HCT116 (cell line): ENCODE measurements around the gene DIPK1A. TPM values are rescaled to one million over a fixed set of nuclear protein-coding genes. Genes with fewer than 3 reads are reported as not detected.

ENCODE experiments used
- ATAC-seq: fragments of 200-7000 bp; cut with Tn5 transposase; 2 replicates; pipeline ENCODE4 v1.9.1; 2020; ENCODE audit warnings: mild to moderate bottlenecking, moderate library complexity
- BruUV-seq: library from RNA; stranded (reverse); fragments of 400-500 nt; replicated peaks from 2 replicates; lab custom pipeline; 2021; lab: Mats Ljungman, UMichigan
- CTCF ChIA-PET: fragments of 300-600 bp; sonication (Branson Sonifier 250); formaldehyde crosslinking; loops from one replicate; lab custom pipeline; 2021; ENCODE audit warnings: antibody characterized with exemption; lab: Charles Lee
- POLR2A ChIA-PET: fragments of 300-600, 350-600 bp; sonication (Branson Sonifier 250); formaldehyde crosslinking; loops from one replicate; lab custom pipeline; 2021; ENCODE audit warnings: antibody characterized with exemption; lab: Charles Lee
- RAD21 ChIA-PET, 2 experiments: fragments of 300-600 bp; sonication (Branson Sonifier 250); formaldehyde crosslinking; loops; one replicate each; lab custom pipeline; 2023; ENCODE audit warnings: low total read pairs in 2 of 2; ENCODE audit not compliant: uncharacterized antibody in 2 of 2, unreplicated experiment in 2 of 2, low non-redundant PET in 1 of 2; lab: Charles Lee
- DNase-seq: peaks from one replicate; pipeline ENCODE4 v3.0.0-alpha.2; 2010; ENCODE audit warnings: low read depth, low spot score
- H2AFZ ChIP-seq: fragments of 200-600 bp; shearing (Covaris generic), sonication (generic); 2 replicates; pipeline ENCODE4 v1.6.1; 2017; ENCODE audit warnings: low read depth, mixed run types, mixed read lengths, antibody characterized with exemption, low read length; ENCODE audit not compliant: poor library complexity, severe bottlenecking
- H3K27ac ChIP-seq: 2 replicates; pipeline ENCODE4 v1.5.1; 2012; ENCODE audit warnings: low read depth, low read length
- H3K27me3 ChIP-seq: fragments of 200-600 bp; sonication (generic); 2 replicates; pipeline ENCODE4 v1.6.1; 2016; ENCODE audit warnings: mixed run types, low read length, mixed read lengths; ENCODE audit not compliant: insufficient read depth
- H3K36me3 ChIP-seq, 2 experiments: fragments of 200-500 bp in 1 of 2; fragments of 200-600 bp in 1 of 2; sonication (Bioruptor generic) in 1 of 2; sonication (generic) in 1 of 2; 2 replicates each; pipeline versions ENCODE4 v1.5.1 to v1.6.1; 2014 to 2016; ENCODE audit warnings: low read length in 2 of 2, inconsistent platforms in 1 of 2, mixed read lengths in 1 of 2, mixed run types in 1 of 2; ENCODE audit not compliant: insufficient read depth in 2 of 2, control insufficient read depth in 1 of 2
- H3K4me1 ChIP-seq, 2 experiments: fragments of 200-600 bp in 1 of 2; sonication (generic) in 1 of 2; 2 replicates each; pipeline versions ENCODE4 v1.5.1 to v1.6.1; 2012 to 2017; ENCODE audit warnings: low read length in 2 of 2, inconsistent platforms in 1 of 2, mild to moderate bottlenecking in 1 of 2, mixed read lengths in 1 of 2, mixed run types in 1 of 2, moderate library complexity in 1 of 2; ENCODE audit not compliant: insufficient read depth in 2 of 2, control insufficient read depth in 1 of 2
- H3K4me2 ChIP-seq: fragments of 200-600 bp; sonication (generic); 2 replicates; pipeline ENCODE4 v1.6.1; 2017; ENCODE audit warnings: mixed run types, low read length, mixed read lengths
- H3K4me3 ChIP-seq, 2 experiments: fragments of 200-600 bp in 1 of 2; sonication (generic) in 1 of 2; replicated peaks in 1 of 2; 2 replicates each; pipeline ENCODE4 v1.5.1; 2011 to 2016; ENCODE audit warnings: low read length in 2 of 2, control low read depth in 1 of 2, low read depth in 1 of 2, mild to moderate bottlenecking in 1 of 2, mixed read lengths in 1 of 2, mixed run types in 1 of 2
- H3K79me2 ChIP-seq: fragments of 200-600 bp; sonication (generic); 2 replicates; pipeline ENCODE4 v1.6.1; 2017; ENCODE audit warnings: mild to moderate bottlenecking, mixed run types, low read length, moderate library complexity, mixed read lengths; ENCODE audit not compliant: insufficient read depth
- H3K9ac ChIP-seq: fragments of 200-600 bp; sonication (generic); 2 replicates; pipeline ENCODE4 v1.6.1; 2016; ENCODE audit warnings: low read length, mixed read lengths
- H3K9me2 ChIP-seq: fragments of 200-600 bp; sonication (generic), shearing (Covaris generic); 2 replicates; pipeline ENCODE4 v1.6.1; 2017; ENCODE audit warnings: mixed run types, mild to moderate bottlenecking, moderate library complexity; ENCODE audit not compliant: insufficient read depth
- H3K9me3 ChIP-seq, 2 experiments: fragments of 200-500 bp in 1 of 2; fragments of 200-600 bp in 1 of 2; sonication (Bioruptor generic) in 1 of 2; sonication (generic) in 1 of 2; 2 replicates each; pipeline ENCODE4 v1.6.1; 2014 to 2017; ENCODE audit warnings: low read length in 2 of 2, mixed read lengths in 2 of 2, inconsistent platforms in 1 of 2, low read depth in 1 of 2, mild to moderate bottlenecking in 1 of 2, mixed run types in 1 of 2, moderate library complexity in 1 of 2; ENCODE audit not compliant: control insufficient read depth in 1 of 2, insufficient read depth in 1 of 2
- H4K20me1 ChIP-seq: fragments of 200-600 bp; sonication (generic), shearing (Covaris generic); 2 replicates; pipeline ENCODE4 v1.6.1; 2017; ENCODE audit warnings: mixed run types, mild to moderate bottlenecking, moderate library complexity; ENCODE audit not compliant: insufficient read depth
- CBX3 ChIP-seq: IDR thresholded peaks from 2 replicates; pipeline ENCODE4 v1.6.1; 2012; ENCODE audit warnings: low read depth
- CEBPB ChIP-seq: IDR thresholded peaks from 2 replicates; pipeline ENCODE4 v1.6.1; 2012; ENCODE audit warnings: low read depth
- EGR1 ChIP-seq: IDR thresholded peaks from 2 replicates; pipeline ENCODE4 v1.6.1; 2012; ENCODE audit warnings: low read depth
- ELF1 ChIP-seq: IDR thresholded peaks from 2 replicates; pipeline ENCODE4 v1.6.1; 2012; ENCODE audit warnings: low read depth, borderline replicate concordance
- EZH2 ChIP-seq: fragments of 200-600 bp; sonication (generic); IDR thresholded peaks from 2 replicates; pipeline ENCODE4 v1.6.1; 2017; ENCODE audit warnings: antibody characterized with exemption, mixed run types
- EZH2phosphoT487 ChIP-seq: fragments of 200-600 bp; IDR thresholded peaks from 2 replicates; pipeline ENCODE4 v1.6.1; 2018; ENCODE audit warnings: antibody characterized with exemption, borderline replicate concordance
- JUND ChIP-seq: IDR thresholded peaks from 2 replicates; pipeline ENCODE4 v1.6.1; 2012
- POLR2A ChIP-seq: IDR thresholded peaks from 2 replicates; pipeline ENCODE4 v1.7.0; 2011; ENCODE audit warnings: borderline replicate concordance; ENCODE audit not compliant: insufficient read depth, insufficient read length; ENCODE audit errors: extremely low read depth
- RAD21 ChIP-seq: IDR thresholded peaks from 2 replicates; pipeline ENCODE4 v1.6.1; 2012; ENCODE audit warnings: low read depth, mild to moderate bottlenecking
- SIN3A ChIP-seq: IDR thresholded peaks from 2 replicates; pipeline ENCODE4 v1.6.1; 2012; ENCODE audit warnings: low read depth
- SRF ChIP-seq: IDR thresholded peaks from 2 replicates; pipeline ENCODE4 v1.6.1; 2012; ENCODE audit warnings: low read depth
- YY1 ChIP-seq: IDR thresholded peaks from 2 replicates; pipeline ENCODE4 v1.6.1; 2011; ENCODE audit warnings: low read length, low read depth, moderate library complexity, mild to moderate bottlenecking; ENCODE audit not compliant: insufficient replicate concordance; ENCODE audit errors: extremely low read depth
- ZFX ChIP-seq: fragments of 450-650 bp; IDR thresholded peaks from 2 replicates; pipeline ENCODE4 v1.6.1; 2017
- intact Hi-C: fragments of 100-400 bp; cut with micrococcal nuclease; formaldehyde crosslinking; loops from 2 replicates; pipeline ENCODE4 v1.10.0; 2022
- total RNA-seq: library from RNA; stranded (reverse); gene quantifications from one replicate; pipeline ENCODE4 v1.2.1, GENCODE V29; 2021; ENCODE audit not compliant: unreplicated experiment
- TF ChIP-seq, protein P1 (sequence below): IDR thresholded peaks from 2 replicates; pipeline ENCODE4 v1.6.1; 2011; ENCODE audit warnings: mild to moderate bottlenecking, low read length, moderate library complexity; ENCODE audit not compliant: insufficient replicate concordance; ENCODE audit errors: extremely low read depth
- TF ChIP-seq, protein P2 (sequence below): IDR thresholded peaks from 2 replicates; pipeline ENCODE4 v1.6.1; 2012
- TF ChIP-seq, protein P3 (sequence below): IDR thresholded peaks from 2 replicates; pipeline ENCODE4 v1.6.1; 2012
- TF ChIP-seq, protein P4 (sequence below): IDR thresholded peaks from 2 replicates; pipeline ENCODE4 v1.6.1; 2012; ENCODE audit warnings: low read depth

Gene DIPK1A
- total RNA-seq, 1 experiment from 2014 or later = 4.3 TPM

DNA sequence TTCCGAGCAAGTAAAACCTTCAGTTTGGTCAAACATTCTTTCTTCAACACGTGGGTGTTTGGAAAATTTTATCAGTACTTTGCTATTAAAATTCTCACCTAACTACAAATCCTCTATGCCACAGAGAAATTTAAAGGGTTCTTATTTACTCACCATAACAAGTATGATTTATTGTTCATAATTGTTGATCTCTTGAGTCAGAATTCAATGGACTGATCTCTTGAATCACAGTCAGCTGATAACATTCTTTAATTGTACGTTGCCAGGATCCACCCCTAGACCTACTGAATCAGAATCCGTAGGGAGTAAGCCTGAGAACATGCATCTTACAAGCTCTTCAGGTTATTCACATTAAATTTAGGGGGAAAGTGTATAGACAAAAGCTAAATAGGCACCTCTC is 51.2 kb downstream of the DIPK1A start:
- H3K79me2 ChIP-seq = no peaks in the 10 kb centered on the region
- BruUV-seq = no TSS peak
- DNase-seq = no peak
- intact Hi-C loops = no loop called here
- H3K27me3 ChIP-seq = no peaks in the 10 kb centered on the region
- H3K9me3 ChIP-seq = no peaks in the 10 kb centered on the region
- H3K4me3 ChIP-seq = no peak overlapping the region
- H3K9ac ChIP-seq = no peak overlapping the region
- CTCF ChIA-PET = no interaction called here
- TF ChIP-seq, protein P1, sequence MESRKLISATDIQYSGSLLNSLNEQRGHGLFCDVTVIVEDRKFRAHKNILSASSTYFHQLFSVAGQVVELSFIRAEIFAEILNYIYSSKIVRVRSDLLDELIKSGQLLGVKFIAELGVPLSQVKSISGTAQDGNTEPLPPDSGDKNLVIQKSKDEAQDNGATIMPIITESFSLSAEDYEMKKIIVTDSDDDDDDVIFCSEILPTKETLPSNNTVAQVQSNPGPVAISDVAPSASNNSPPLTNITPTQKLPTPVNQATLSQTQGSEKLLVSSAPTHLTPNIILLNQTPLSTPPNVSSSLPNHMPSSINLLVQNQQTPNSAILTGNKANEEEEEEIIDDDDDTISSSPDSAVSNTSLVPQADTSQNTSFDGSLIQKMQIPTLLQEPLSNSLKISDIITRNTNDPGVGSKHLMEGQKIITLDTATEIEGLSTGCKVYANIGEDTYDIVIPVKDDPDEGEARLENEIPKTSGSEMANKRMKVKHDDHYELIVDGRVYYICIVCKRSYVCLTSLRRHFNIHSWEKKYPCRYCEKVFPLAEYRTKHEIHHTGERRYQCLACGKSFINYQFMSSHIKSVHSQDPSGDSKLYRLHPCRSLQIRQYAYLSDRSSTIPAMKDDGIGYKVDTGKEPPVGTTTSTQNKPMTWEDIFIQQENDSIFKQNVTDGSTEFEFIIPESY = no peak
- TF ChIP-seq EGR1 = no peak
- TF ChIP-seq SRF = no peak
- TF ChIP-seq, protein P2, sequence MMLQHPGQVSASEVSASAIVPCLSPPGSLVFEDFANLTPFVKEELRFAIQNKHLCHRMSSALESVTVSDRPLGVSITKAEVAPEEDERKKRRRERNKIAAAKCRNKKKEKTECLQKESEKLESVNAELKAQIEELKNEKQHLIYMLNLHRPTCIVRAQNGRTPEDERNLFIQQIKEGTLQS = no peak
- TF ChIP-seq, protein P3, sequence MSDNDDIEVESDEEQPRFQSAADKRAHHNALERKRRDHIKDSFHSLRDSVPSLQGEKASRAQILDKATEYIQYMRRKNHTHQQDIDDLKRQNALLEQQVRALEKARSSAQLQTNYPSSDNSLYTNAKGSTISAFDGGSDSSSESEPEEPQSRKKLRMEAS = no peak
- TF ChIP-seq ELF1 = no peak
- no peak for TF ChIP-seq SIN3A
- TF ChIP-seq YY1 = no peak
- no peak for TF ChIP-seq ZFX
- no peak for TF ChIP-seq EZH2
- TF ChIP-seq JUND = no peak
- no peak for TF ChIP-seq RAD21
- no peak for TF ChIP-seq CEBPB
- no peak for TF ChIP-seq POLR2A
- TF ChIP-seq, protein P4, sequence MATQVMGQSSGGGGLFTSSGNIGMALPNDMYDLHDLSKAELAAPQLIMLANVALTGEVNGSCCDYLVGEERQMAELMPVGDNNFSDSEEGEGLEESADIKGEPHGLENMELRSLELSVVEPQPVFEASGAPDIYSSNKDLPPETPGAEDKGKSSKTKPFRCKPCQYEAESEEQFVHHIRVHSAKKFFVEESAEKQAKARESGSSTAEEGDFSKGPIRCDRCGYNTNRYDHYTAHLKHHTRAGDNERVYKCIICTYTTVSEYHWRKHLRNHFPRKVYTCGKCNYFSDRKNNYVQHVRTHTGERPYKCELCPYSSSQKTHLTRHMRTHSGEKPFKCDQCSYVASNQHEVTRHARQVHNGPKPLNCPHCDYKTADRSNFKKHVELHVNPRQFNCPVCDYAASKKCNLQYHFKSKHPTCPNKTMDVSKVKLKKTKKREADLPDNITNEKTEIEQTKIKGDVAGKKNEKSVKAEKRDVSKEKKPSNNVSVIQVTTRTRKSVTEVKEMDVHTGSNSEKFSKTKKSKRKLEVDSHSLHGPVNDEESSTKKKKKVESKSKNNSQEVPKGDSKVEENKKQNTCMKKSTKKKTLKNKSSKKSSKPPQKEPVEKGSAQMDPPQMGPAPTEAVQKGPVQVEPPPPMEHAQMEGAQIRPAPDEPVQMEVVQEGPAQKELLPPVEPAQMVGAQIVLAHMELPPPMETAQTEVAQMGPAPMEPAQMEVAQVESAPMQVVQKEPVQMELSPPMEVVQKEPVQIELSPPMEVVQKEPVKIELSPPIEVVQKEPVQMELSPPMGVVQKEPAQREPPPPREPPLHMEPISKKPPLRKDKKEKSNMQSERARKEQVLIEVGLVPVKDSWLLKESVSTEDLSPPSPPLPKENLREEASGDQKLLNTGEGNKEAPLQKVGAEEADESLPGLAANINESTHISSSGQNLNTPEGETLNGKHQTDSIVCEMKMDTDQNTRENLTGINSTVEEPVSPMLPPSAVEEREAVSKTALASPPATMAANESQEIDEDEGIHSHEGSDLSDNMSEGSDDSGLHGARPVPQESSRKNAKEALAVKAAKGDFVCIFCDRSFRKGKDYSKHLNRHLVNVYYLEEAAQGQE = no peak
- TF ChIP-seq EZH2phosphoT487 = no peak
- TF ChIP-seq CBX3 = no peak
- peaks cover 5 to 31% of the 10 kb centered on the region in 2 experiments; a peak in 3 of 4 replicates for H3K4me1 ChIP-seq
- H4K20me1 ChIP-seq = no peaks in the 10 kb centered on the region; the same call in 1 of the 2 replicates
- H3K4me2 ChIP-seq = peak overlapping the region; percentile 39; the same call in 1 of the 2 replicates
- no peak overlapping the region for H3K27ac ChIP-seq
- ATAC-seq = no peak
- H3K36me3 ChIP-seq = no peaks in the 10 kb centered on the region
- RAD21 ChIA-PET = no interaction called here
- no peaks in the 10 kb centered on the region for H3K9me2 ChIP-seq
- H2AFZ ChIP-seq = no peak overlapping the region
- POLR2A ChIA-PET = no interaction called here
